GM12878 (cell line): ENCODE data around the gene GPC3. TPM values are rescaled to one million over a fixed set of nuclear protein-coding genes. Genes with fewer than 3 reads are reported as not detected.

Experiments
- ATAC-seq: fragments of 200-7000 bp; cut with Tn5 transposase; 3 replicates; pipeline ENCODE4 v1.9.1; 2020; ENCODE audit warnings: mild to moderate bottlenecking, moderate library complexity
- BruUV-seq: library from RNA; stranded (reverse); fragments of 400-500 nt; replicated peaks from 2 replicates; lab custom pipeline; 2021; lab: Mats Ljungman, UMichigan
- CTCF ChIA-PET: fragments of 300-600 bp; sonication (Branson Sonifier 250); formaldehyde crosslinking; extraction: SDS; loops from one replicate; lab custom pipeline; 2021; ENCODE audit warnings: inconsistent platforms; lab: Yijun Ruan, JAX
- POLR2A ChIA-PET: fragments of 350-600 bp; formaldehyde crosslinking; extraction: SDS; loops from one replicate; lab custom pipeline; 2021; ENCODE audit warnings: inconsistent platforms; lab: Charles Lee
- RAD21 ChIA-PET: fragments of 300-600 bp; sonication (Branson Sonifier 250); formaldehyde crosslinking; loops from one replicate; lab custom pipeline; 2023; ENCODE audit warnings: antibody characterized with exemption; ENCODE audit not compliant: unreplicated experiment; lab: Charles Lee
- SMC1A ChIA-PET: fragments of 300-600 bp; sonication (Branson Sonifier 250); formaldehyde crosslinking; loops from one replicate; lab custom pipeline; 2023; ENCODE audit not compliant: unreplicated experiment, uncharacterized antibody; lab: Charles Lee
- DNase-seq: peaks from one replicate; pipeline ENCODE4 v3.0.0-alpha.2; 2011; ENCODE audit warnings: low read depth, low spot score
- FAIRE-seq: peaks from 3 replicates; lab custom pipeline; 2011; peaks lifted over from hg19 to GRCh38; lab: Jason Lieb, UNC
- H2AFZ ChIP-seq: 2 replicates; pipeline ENCODE4 v1.6.0; 2011; ENCODE audit warnings: low read depth, low read length, control low read depth; ENCODE audit not compliant: control insufficient read depth
- H3K27ac ChIP-seq: 2 replicates; pipeline ENCODE4 v1.5.1; 2011; ENCODE audit warnings: control low read depth; ENCODE audit not compliant: control insufficient read depth, insufficient read depth
- H3K27me3 ChIP-seq, 2 experiments: replicated peaks in 1 of 2; 2 replicates each; pipeline versions ENCODE4 v1.6.0 to v1.6.1; 2011; ENCODE audit warnings: low read length in 1 of 2; ENCODE audit not compliant: control insufficient read depth in 2 of 2, insufficient read depth in 2 of 2
- H3K36me3 ChIP-seq, 2 experiments: 2 replicates each; pipeline ENCODE4 v1.5.1; 2011; ENCODE audit warnings: low read length in 1 of 2; ENCODE audit not compliant: control insufficient read depth in 2 of 2, insufficient read depth in 2 of 2
- H3K4me1 ChIP-seq: 2 replicates; pipeline ENCODE4 v1.6.1; 2011; ENCODE audit warnings: mild to moderate bottlenecking, low read length, moderate library complexity, mixed read lengths; ENCODE audit not compliant: control insufficient read depth, insufficient read depth
- H3K4me2 ChIP-seq: 2 replicates; pipeline ENCODE4 v1.6.0; 2011; ENCODE audit warnings: control low read depth; ENCODE audit not compliant: control insufficient read depth, insufficient read depth
- H3K4me3 ChIP-seq: fragments of 200-600 bp; sonication (generic); 2 replicates; pipeline ENCODE4 v1.5.1; 2016
- H3K79me2 ChIP-seq: 2 replicates; pipeline ENCODE4 v1.6.0; 2011; ENCODE audit warnings: low read length; ENCODE audit not compliant: control insufficient read depth, insufficient read depth
- H3K9ac ChIP-seq: 2 replicates; pipeline ENCODE4 v1.8.0; 2011; ENCODE audit warnings: low read length, control low read depth, mixed read lengths; ENCODE audit not compliant: control insufficient read depth, insufficient read depth
- H3K9me3 ChIP-seq: replicated peaks from 3 replicates; pipeline ENCODE4 v1.5.1; 2011; ENCODE audit warnings: mild to moderate bottlenecking, low read length; ENCODE audit not compliant: control insufficient read depth, insufficient read depth
- H4K20me1 ChIP-seq: 2 replicates; pipeline ENCODE4 v1.6.0; 2011; ENCODE audit not compliant: control insufficient read depth, insufficient read depth
- JUNB ChIP-seq: IDR thresholded peaks from 2 replicates; pipeline ENCODE4 v1.6.1; 2016; ENCODE audit warnings: antibody characterized with exemption, mild to moderate bottlenecking
- JUND ChIP-seq: IDR thresholded peaks from 2 replicates; pipeline ENCODE4 v1.6.1; 2012; ENCODE audit warnings: low read depth, mild to moderate bottlenecking, low read length, improper control_type of control experiment, moderate library complexity
- RAD21 ChIP-seq: IDR thresholded peaks from 2 replicates; pipeline ENCODE4 v1.6.1; 2011; ENCODE audit warnings: mild to moderate bottlenecking, low read depth, low read length, moderate library complexity; ENCODE audit not compliant: insufficient read depth
- ZBTB11 ChIP-seq: fragments of 450-650 bp; formaldehyde crosslinking; IDR thresholded peaks from 2 replicates; pipeline ENCODE4 v1.5.0; 2022; ENCODE audit warnings: mild to moderate bottlenecking, missing genetic modification characterization
- in situ Hi-C: fragments of 300-500 bp; cut with MboI; formaldehyde crosslinking; loops from 9 replicates; pipeline ENCODE4 v1.14.3; 2018; ENCODE audit warnings: mixed read lengths
- intact Hi-C: fragments of 100-400 bp; cut with micrococcal nuclease; formaldehyde crosslinking; loops from one replicate; pipeline ENCODE4 v1.14.2; 2022; ENCODE audit not compliant: unreplicated experiment
- polyA plus RNA-seq, 11 experiments: library from polyadenylated mRNA; depleted of rRNA in 4 of 11; unstranded in 6 of 11; stranded (reverse) in 5 of 11; fragments of >200 nt; fragmentation: Nextera tagmentation in 4 of 11; fragmentation: Illumina TruSeq in 1 of 11; extraction: Ambion mirVana in 4 of 11; extraction: Trizol in 1 of 11; gene quantifications; 1 replicate in 1 of 11; 2 replicates in 10 of 11; pipeline versions ENCODE4 v1.2.1 to v1.2.3, GENCODE V29; 2011 to 2016; ENCODE audit warnings: inconsistent platforms in 2 of 11, missing spikeins in 2 of 11, low read depth in 1 of 11
- total RNA-seq, 4 experiments: library from RNA; depleted of rRNA in 3 of 4; stranded (reverse); fragments of >200 nt in 3 of 4; fragmentation: Illumina TruSeq in 1 of 4; extraction: Trizol in 1 of 4; gene quantifications; 2 replicates each; pipeline versions ENCODE4 v1.2.1 to v1.2.3, GENCODE V29; 2013 to 2021

Gene GPC3
- total and polyA plus RNA-seq, 10 of the 15 experiments (the other 5 are each of a cell fraction or from before 2014, with no cell fraction given): 0.09 to 0.82 TPM; not detected in 8

GRCh38 chrX:133985164-133985966, at the start of gene GPC3 (continued):
- TF ChIP-seq ZBTB11 (CRISPR knock-in tag): no peak

- DNase-seq: no peak
- no peak for ATAC-seq
- POLR2A ChIA-PET: no interaction called here
- H3K9me3 ChIP-seq: no peaks in the 10 kb centered on the region
- no peak overlapping the region for H3K27ac ChIP-seq
- no peak for TF ChIP-seq RAD21
- no peak for TF ChIP-seq JUND
- no peak for TF ChIP-seq JUNB
- TF ChIP-seq, all 136 proteins: peak for 0
- intact Hi-C loops (no loop called here), in situ Hi-C loops (no loop called here)
- ChIA-PET SMC1A (no interaction called here), RAD21 (no interaction called here), CTCF (interaction anchor here (1.2 kb wide), 1 partner anchor 11 kb away, joined by 4 read pairs; no protein-coding TSS in a partner anchor)
- Histone ChIP-seq H3K4me1 (no peaks in the 10 kb centered on the region), H2AFZ (no peak overlapping the region), H3K27me3 (no peaks in the 10 kb centered on the region; a peak in 1 of 4 replicates), H3K4me3 (no peak overlapping the region), H3K4me2 (no peak overlapping the region), H4K20me1 (no peaks in the 10 kb centered on the region), H3K79me2 (no peaks in the 10 kb centered on the region), H3K36me3 (no peaks in the 10 kb centered on the region), H3K9ac (no peak overlapping the region)
- BruUV-seq: no TSS peak
- FAIRE-seq: no peak
Measured at GRCh38 chrX:134032441-134032840, 47.0 kb upstream of the GPC3 start.
